NCI-H146 treated with DMSO at 0.1 percent for 48 hours (cell line): ENCODE results near the gene SHANK1.
"Not testable (repeated sequence)": the region's sequence is repeated elsewhere in the genome, so short reads cannot be mapped to it uniquely, and the experiment has no call there.

Source experiments
- DNase-seq: peaks from one replicate; lab custom pipeline; 2025; ENCODE audit not compliant: unreplicated experiment; lab: John Stamatoyannopoulos, UW

The SHANK1 gene

GRCh38 chr19:50719566-50719965 is at the start of gene SHANK1:
TSS of gene SHANK1 (minus strand) at chr19:50719802. CDS start at chr19:50716919, 2,883 bp downstream.
- DNase-seq: no peak

- DNase-seq: no peak
Measured at GRCh38 chr19:50768277-50768676, 48.7 kb upstream of the SHANK1 start.

DNA sequence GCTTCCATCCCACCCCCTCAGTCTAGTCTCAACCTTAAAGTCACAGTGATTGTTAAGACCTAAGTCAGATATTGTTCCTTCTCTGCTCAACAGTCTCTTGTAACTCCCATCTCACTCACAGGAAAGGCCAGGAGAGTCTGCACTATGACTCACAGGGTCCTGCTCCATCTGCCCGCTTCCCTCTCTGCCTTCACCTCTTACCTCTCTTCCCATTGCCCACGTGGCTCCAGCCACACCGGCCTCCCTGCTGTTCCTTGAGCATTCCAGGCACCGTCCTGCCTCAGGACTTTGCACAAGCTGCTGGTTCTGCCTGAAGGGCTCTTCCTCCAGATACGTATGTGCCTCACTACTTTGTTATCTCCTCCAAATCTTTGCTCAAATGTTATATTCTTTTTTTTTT is 47.7 kb upstream of the SHANK1 start:
- not testable (repeated sequence) for DNase-seq

DNA sequence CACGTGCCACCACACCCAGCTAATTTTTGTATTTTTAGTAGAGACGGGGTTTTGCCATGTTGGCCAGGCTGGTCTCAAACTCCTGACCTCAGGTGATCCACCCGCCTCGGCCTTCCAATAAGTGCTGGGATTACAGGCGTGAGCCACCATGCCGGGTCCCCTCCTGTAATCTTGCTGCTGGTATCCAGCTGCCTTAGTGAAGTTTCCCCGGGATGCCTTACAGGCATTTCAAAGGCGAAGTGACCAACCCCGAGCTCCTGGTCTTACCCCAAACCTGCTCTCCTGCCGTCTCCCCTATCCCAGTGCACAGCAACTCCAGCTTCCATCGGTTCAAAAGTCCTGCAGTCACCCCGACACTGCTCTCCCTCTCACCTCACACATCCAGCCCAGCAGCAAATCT is 47.1 kb upstream of the SHANK1 start:
- DNase-seq: not testable (repeated sequence)

- peak; percentile 54 for DNase-seq
Measured at GRCh38 chr19:50764409-50764808, 44.8 kb upstream of the SHANK1 start.

DNA sequence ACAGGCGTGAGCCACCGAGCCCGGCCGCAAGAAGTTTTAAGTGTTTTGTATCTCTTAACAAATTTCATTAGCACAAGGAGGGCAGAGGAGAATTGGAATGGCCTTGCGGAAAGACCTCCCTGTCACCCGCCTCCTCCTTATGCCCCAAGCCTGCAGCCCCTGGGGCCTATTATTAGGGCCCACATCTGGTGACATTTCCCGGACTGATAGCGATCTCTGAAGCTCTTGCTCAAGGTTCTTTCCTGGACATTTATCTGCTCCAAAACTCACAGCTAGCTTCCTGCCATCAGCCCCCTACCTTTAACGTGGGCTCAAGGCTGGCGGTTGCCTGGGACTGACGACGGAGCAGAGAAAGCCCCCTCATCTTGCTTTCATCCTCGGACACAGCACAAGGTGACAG is 43.9 kb upstream of the SHANK1 start:
- DNase-seq: not testable (repeated sequence)

- DNase-seq: not testable (repeated sequence)
Measured at GRCh38 chr19:50761501-50761900, 41.9 kb upstream of the SHANK1 start.

GRCh38 chr19:50759886-50760285 is 40.3 kb upstream of the SHANK1 start:
- DNase-seq: no peak

GRCh38 chr19:50759076-50759475 is 39.5 kb upstream of the SHANK1 start:
- DNase-seq: not testable (repeated sequence)

DNA sequence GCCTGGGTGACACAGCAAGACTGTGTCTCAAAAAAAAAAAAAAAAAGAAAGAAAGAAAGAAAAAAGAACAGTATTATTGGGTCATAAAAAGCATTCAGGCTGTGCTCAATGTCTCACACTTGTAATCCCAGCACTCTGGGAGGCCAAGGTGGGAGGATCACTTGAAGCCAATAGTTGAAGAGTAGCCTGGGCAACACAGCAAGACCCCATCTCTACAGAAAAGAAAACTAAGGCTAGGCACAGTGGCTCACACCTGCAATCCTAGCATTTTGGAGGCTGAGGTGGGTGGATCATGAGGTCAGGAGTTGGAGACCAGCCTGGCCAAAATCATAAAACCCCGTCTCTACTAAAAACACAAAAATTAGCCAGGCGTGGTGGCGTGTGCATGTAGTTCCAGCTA is 38.0 kb upstream of the SHANK1 start:
- DNase-seq: not testable (repeated sequence)

DNA sequence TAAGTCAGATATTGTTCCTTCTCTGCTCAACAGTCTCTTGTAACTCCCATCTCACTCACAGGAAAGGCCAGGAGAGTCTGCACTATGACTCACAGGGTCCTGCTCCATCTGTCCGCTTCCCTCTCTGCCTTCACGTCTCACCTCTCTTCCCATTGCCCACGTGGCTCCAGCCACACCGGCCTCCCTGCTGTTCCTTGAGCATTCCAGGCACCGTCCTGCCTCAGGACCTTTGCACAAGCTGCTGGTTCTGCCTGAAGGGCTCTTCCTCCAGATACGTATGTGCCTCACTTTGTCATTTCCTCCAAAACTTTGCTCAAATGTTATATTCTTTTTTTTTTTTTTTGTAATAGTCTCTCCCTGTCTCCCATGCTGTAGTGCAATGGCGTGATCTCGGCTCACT is 36.6 kb upstream of the SHANK1 start:
- not testable (repeated sequence) for DNase-seq

DNA sequence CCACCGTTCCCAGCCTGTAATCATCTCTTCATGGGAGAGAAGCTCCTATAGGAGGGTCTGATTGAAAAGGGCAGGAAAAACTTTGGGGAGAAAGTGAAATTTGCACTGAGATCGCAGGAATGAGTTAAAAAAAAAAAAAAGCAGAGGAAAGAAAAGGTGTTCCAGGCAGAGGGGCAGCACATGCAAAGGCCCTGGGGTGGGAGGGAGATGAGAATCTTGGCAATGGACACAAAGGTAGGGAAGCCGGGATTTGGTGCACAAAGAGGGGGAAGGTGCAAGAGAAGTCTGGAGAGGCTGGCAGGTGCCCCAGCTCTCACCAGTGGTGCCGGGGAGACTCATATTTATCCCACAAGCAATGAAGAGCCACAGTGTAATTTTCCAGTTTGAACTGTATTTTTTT is 34.3 kb upstream of the SHANK1 start:
- DNase-seq: no peak

DNA sequence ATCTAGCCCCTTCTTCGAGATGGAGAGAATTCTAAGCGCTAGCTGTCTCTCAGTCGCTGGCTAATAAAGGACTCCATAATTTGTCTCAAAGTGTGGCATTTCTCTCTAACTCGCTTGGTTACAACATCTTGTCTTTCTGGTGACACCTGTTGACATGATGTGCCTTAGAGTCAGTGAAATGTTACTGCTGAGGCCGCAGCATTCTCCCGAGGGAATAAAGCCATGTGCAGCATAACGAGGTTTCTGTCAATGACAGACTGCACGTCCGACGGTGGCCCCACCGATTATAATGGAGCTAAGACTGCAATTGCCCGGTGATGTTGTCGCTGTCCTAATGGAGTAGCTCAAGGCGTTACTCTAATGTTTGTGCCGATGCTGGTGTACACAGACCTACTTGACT is 30.4 kb upstream of the SHANK1 start:
- DNase-seq: no peak

GRCh38 chr19:50749490-50749889 is 29.9 kb upstream of the SHANK1 start:
- no peak for DNase-seq

GRCh38 chr19:50747141-50747540 is 27.5 kb upstream of the SHANK1 start:
- DNase-seq: not testable (repeated sequence)

- DNase-seq: no peak
Measured at GRCh38 chr19:50745221-50745620, 25.6 kb upstream of the SHANK1 start.

DNA sequence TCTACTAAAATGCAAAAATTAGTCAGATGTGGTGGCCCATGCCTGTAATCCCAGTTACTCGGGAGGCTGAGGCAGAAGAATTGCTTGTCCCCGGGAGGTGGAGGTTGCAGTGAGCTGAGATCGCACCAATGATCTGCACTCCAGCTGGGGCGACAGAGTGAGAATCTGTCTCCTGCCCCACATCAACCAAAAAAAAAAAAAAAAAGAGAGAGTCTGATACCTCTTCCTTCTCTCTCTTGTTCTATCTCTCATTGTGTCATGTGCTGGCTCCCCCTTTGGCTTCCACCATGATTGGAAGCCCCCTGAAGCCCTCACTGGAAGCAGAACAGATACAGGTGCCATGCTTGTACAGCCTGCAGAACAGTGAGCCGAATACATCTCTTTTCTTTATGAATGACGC is 23.9 kb upstream of the SHANK1 start:
- DNase-seq: no peak

- no peak for DNase-seq
Measured at GRCh38 chr19:50741179-50741933, 21.8 kb upstream of the SHANK1 start.

GRCh38 chr19:50739914-50740426 is 20.4 kb upstream of the SHANK1 start:
- DNase-seq: no peak

DNA sequence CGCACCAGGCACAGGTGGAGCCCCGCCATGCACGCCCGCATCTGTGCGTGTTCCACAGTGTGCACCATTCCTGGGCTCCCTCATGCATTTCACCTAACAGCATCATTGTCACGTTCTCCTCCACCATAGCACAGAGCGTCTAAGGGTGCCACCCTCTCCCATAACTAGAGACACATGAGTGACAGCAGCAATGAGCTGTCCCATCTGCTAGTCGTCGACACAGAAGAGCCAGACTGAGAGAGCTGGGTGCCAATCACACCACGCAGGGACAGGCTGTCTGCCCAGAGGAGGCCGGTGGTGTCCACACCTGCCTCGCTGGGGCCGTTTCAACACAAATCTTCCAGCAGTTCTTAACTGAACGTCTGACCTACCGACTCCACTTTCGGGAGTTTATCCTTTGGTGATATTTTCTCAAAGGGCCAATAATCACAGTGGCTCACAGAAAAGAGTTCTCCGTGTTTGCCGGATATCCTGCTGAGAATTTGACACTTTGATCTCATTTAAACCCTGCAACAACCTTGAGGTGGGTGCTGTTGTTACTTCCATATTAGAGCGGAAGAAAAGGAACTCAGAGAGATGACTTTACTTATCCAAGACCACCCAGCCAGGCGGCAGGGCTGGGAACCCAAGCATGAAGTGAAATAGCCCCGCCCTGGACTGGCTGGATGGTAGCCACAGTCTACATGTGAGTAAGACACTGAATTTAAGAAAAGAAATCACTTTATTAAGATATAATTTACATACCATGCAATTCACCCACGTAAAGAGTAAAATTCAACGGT is 19.7 kb upstream of the SHANK1 start:
- no peak for DNase-seq

GRCh38 chr19:50736338-50736737 is 16.7 kb upstream of the SHANK1 start:
- DNase-seq: no peak

GRCh38 chr19:50735869-50736268 is 16.3 kb upstream of the SHANK1 start:
- DNase-seq: no peak
